GM13977 (cell line): ENCODE measurements around the gene HRC.

Experiments used
- DNase-seq: peaks from one replicate; pipeline ENCODE4 v3.0.0; 2012; ENCODE audit warnings: low spot score
- in situ Hi-C: fragments of 300-500 bp; cut with MboI; formaldehyde crosslinking; loops from one replicate; pipeline ENCODE4 v1.12.0; 2022; ENCODE audit warnings: low sequenced_read_pairs, low pct_unique_long_range_greater_than_20kb, mixed read lengths, inconsistent platforms; ENCODE audit not compliant: unreplicated experiment
- TF ChIP-seq, protein P1 (sequence below): IDR thresholded peaks from 2 replicates; pipeline ENCODE4 v1.5.1; 2012; ENCODE audit warnings: mild to moderate bottlenecking, control low read depth; ENCODE audit not compliant: insufficient read depth; ENCODE audit errors: extremely low read depth, missing control alignments

HRC gene

DNA sequence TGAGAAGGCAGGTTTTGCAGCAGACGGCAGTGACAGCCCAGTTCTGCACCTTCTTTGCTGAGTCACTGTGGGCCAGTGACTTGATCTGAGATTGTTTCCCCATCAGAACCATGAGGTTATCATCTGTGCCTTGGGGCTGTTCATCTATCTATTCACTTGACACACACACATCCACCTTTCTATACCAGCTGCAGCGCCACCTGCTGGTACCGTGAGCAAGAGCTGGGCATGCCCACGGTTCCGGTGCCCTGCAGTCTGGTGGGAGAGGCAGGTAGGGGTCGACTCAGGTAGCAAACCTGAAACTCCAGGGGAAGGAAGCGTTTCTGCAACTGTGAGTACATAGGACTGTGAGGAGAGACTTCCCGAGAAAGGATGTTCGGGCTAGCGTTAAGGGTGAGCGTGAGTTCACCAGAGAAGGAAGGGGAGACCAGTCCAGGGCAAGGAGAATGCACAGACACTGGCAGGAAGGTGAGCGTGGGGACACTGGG, 48.5 kb downstream of the HRC start:
- DNase-seq, result no peak
- TF ChIP-seq, protein P1, sequence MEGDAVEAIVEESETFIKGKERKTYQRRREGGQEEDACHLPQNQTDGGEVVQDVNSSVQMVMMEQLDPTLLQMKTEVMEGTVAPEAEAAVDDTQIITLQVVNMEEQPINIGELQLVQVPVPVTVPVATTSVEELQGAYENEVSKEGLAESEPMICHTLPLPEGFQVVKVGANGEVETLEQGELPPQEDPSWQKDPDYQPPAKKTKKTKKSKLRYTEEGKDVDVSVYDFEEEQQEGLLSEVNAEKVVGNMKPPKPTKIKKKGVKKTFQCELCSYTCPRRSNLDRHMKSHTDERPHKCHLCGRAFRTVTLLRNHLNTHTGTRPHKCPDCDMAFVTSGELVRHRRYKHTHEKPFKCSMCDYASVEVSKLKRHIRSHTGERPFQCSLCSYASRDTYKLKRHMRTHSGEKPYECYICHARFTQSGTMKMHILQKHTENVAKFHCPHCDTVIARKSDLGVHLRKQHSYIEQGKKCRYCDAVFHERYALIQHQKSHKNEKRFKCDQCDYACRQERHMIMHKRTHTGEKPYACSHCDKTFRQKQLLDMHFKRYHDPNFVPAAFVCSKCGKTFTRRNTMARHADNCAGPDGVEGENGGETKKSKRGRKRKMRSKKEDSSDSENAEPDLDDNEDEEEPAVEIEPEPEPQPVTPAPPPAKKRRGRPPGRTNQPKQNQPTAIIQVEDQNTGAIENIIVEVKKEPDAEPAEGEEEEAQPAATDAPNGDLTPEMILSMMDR, result peak; percentile 88
- in situ Hi-C loops, result no loop called here

DNA sequence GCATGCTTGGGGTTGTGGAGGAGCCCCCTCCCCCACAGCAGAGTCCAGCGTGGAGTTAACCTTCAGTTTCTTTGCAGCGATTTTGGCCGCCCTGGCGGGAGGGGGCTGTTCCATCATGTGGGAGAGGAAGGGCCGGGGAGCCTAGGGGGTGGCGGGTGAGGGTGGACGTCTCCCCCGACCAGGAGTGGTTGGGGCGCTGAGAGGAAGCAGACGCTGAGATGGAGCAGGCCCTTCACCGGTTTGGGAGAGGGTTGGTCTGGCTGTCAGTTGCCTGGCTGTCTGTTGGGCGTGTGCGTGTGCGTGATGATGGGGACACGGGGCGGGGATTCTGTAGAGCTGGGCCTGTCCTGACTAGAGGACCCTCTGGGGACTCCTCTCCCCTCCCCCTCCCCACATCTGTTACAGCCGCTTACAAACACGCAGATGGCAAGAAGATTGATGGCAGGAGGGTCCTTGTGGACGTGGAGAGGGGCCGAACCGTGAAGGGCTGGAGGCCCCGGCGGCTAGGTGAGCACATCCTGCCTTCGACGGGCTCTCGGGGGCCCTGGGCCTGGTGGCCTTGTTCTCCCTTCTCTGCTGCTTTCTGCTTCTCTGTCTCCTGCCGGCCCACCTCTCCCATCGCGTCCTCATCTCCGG, 50.8 kb downstream of the HRC start:
- DNase-seq, result no peak
- TF ChIP-seq, protein P1, result no peak
- in situ Hi-C loops, result no loop called here

DNA sequence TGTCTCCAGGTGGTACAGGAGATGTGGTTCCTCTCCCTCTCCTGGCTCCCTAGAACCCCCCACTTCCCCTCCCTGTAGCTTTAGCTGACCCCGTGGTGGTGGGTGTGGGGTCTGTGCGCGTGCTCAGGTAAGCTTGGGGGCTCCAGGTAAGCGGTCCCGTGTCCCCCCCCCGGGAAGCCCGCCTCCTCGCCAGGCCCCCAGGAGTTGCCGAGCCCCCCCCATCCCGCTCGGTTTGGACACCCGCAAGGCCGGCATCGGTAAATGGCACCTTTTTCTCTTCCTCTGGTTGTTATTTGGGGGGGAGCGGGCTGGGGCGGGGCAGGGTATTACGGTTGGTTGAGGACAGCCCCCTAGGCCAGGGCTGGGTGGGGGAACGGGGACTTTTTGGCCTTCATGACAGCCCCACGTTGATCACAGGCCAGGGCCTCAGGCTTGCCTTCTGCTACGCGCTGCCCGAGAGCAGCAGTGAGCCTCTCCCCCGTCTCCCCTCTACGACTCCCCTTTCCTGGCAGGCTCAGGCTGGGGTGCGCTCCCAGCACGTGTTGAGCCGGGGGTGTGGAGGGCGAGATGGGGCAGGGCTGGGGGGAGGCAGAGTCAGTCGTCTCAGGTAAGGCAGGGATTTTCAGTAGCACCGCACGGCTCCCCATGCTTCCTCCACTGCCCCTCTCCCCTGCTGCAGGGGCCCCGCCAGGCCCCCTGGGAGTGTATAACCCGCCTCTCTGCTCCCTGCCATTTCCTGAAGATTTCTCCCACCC, 51.7 kb downstream of the HRC start:
- in situ Hi-C loops, result no loop called here
- TF ChIP-seq, protein P1, result no peak
- no peak for DNase-seq

DNA sequence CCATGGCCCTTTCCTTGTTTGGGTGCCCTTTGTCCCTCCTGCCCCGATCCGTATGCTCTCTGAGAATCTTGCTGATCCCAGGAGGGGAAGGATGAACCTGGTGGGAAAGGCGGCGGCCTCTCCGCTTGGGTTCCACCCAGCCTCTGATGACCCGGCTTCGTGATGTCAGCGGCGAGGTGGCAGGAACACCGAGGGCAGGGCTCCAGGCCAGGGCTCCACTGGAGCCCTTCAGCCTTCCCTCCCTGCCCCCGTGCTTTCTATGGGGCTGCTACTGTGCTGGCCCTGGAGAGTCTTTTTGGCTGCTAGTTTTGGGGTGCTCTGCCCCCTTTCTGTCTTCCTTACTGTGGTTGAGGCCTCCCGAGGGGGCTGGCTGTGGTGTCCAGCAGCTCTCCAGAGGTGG, 52.9 kb downstream of the HRC start:
- in situ Hi-C loops, result no loop called here
- TF ChIP-seq, protein P1, result no peak

More for the DNA sequence above, 52.9 kb downstream of the HRC start:
- DNase-seq, result no peak
